Neural cell (in vitro differentiated cells): ENCODE measurements around the gene RBP5. TPM values are rescaled to one million over a fixed set of nuclear protein-coding genes. Genes with fewer than 3 reads are reported as not detected.
A peak's percentile ranks its signal among the peaks of the same experiment; 100 is the strongest.

Source experiments
- H2AFZ ChIP-seq: fragments of 200-600, 300-800 bp; sonication (generic), shearing (Covaris generic); 2 replicates; pipeline ENCODE4 v1.6.0; 2014; ENCODE audit warnings: low read depth, mild to moderate bottlenecking, antibody characterized with exemption, low read length, moderate library complexity
- H3F3A ChIP-seq: fragments of 200-600 bp; shearing (Covaris generic); 2 replicates; pipeline ENCODE4 v1.6.1; 2016; ENCODE audit warnings: mild to moderate bottlenecking, moderate library complexity, mixed read lengths, antibody characterized with exemption, low read length; ENCODE audit not compliant: insufficient read depth, poor library complexity, severe bottlenecking
- H3K27ac ChIP-seq: fragments of 200-600, 300-800 bp; sonication (generic), shearing (Covaris generic); 2 replicates; pipeline ENCODE4 v1.5.1; 2014; ENCODE audit warnings: mild to moderate bottlenecking, low read length, moderate library complexity
- H3K27me3 ChIP-seq: fragments of 300-800, 200-600 bp; sonication (generic), shearing (Covaris generic); 2 replicates; pipeline ENCODE4 v1.6.0; 2014; ENCODE audit warnings: mild to moderate bottlenecking, low read depth, low read length, moderate library complexity; ENCODE audit not compliant: insufficient read depth
- H3K36me3 ChIP-seq: fragments of 300-800, 200-600 bp; sonication (generic), shearing (Covaris generic); 2 replicates; pipeline ENCODE4 v1.5.1; 2014; ENCODE audit warnings: mild to moderate bottlenecking, antibody characterized with exemption, low read length, moderate library complexity; ENCODE audit not compliant: insufficient read depth
- H3K4me2 ChIP-seq: fragments of 300-800, 200-600 bp; sonication (generic), shearing (Covaris generic); 2 replicates; pipeline ENCODE4 v1.6.0; 2014; ENCODE audit warnings: mild to moderate bottlenecking, low read length
- H3K4me3 ChIP-seq: fragments of 300-800, 200-600 bp; sonication (generic), shearing (Covaris generic); 2 replicates; pipeline ENCODE4 v1.5.1; 2014; ENCODE audit warnings: mild to moderate bottlenecking, low read length, moderate library complexity
- H3K79me2 ChIP-seq: fragments of 200-600 bp; shearing (Covaris generic); replicated peaks from 2 replicates; pipeline ENCODE4 v1.6.0; 2014; ENCODE audit warnings: mild to moderate bottlenecking, low read length, moderate library complexity; ENCODE audit not compliant: insufficient read depth
- H3K9ac ChIP-seq: fragments of 300-800, 200-600 bp; sonication (generic), shearing (Covaris generic); 2 replicates; pipeline ENCODE4 v1.6.1; 2016; ENCODE audit warnings: mild to moderate bottlenecking, low read length, mixed read lengths
- H3K9me2 ChIP-seq: fragments of 200-600 bp; shearing (Covaris generic); 2 replicates; pipeline ENCODE4 v1.6.1; 2016; ENCODE audit warnings: mild to moderate bottlenecking, low read length, mixed read lengths; ENCODE audit not compliant: insufficient read depth
- H3K9me3 ChIP-seq: fragments of 200-600, 300-800 bp; sonication (generic), shearing (Covaris generic); 2 replicates; pipeline ENCODE4 v1.6.1; 2016; ENCODE audit warnings: mild to moderate bottlenecking, mixed run types, low read length, moderate library complexity, mixed read lengths
- H4K20me1 ChIP-seq: fragments of 200-600 bp; shearing (Covaris generic); 2 replicates; pipeline ENCODE4 v1.6.1; 2016; ENCODE audit warnings: mild to moderate bottlenecking, mixed run types; ENCODE audit not compliant: insufficient read depth
- EP300 ChIP-seq: fragments of 450-650 bp; conservative IDR thresholded peaks from 2 replicates; pipeline ENCODE4 v1.6.1; 2014; ENCODE audit warnings: antibody characterized with exemption, mild to moderate bottlenecking, moderate library complexity; ENCODE audit not compliant: poor library complexity, severe bottlenecking
- EZH2 ChIP-seq: fragments of 200-600, 300-800 bp; shearing (Covaris generic), sonication (generic); IDR thresholded peaks from 2 replicates; pipeline ENCODE4 v1.6.1; 2014; ENCODE audit warnings: antibody characterized with exemption, low read length, borderline replicate concordance, mild to moderate bottlenecking; ENCODE audit not compliant: insufficient read depth, poor library complexity, severe bottlenecking
- POLR2AphosphoS5 ChIP-seq: IDR thresholded peaks from 2 replicates; pipeline ENCODE4 v1.6.1; 2012
- SMC3 ChIP-seq: fragments of 450-650 bp; conservative IDR thresholded peaks from 2 replicates; pipeline ENCODE4 v1.6.1; 2014; ENCODE audit warnings: antibody characterized with exemption, mild to moderate bottlenecking, moderate library complexity; ENCODE audit not compliant: poor library complexity
- TAF1 ChIP-seq: IDR thresholded peaks from 2 replicates; pipeline ENCODE4 v1.6.1; 2012; ENCODE audit warnings: low read depth
- polyA plus RNA-seq: library from polyadenylated mRNA; depleted of rRNA; stranded (reverse); fragments of >200 nt; gene quantifications from 2 replicates; pipeline ENCODE4 v1.2.3, GENCODE V29; 2014
- TF ChIP-seq, protein P1 (sequence below): IDR thresholded peaks from 2 replicates; pipeline ENCODE4 v1.6.1; 2012; ENCODE audit warnings: borderline replicate concordance
- TF ChIP-seq, protein P2 (sequence below): fragments of 450-650 bp; IDR thresholded peaks from 2 replicates; pipeline ENCODE4 v1.5.1; 2014; ENCODE audit warnings: antibody characterized with exemption, mild to moderate bottlenecking, moderate library complexity; ENCODE audit not compliant: poor library complexity, severe bottlenecking

Gene RBP5
- polyA plus RNA-seq, 1 donor from 2014 or later = 1.9 TPM

DNA sequence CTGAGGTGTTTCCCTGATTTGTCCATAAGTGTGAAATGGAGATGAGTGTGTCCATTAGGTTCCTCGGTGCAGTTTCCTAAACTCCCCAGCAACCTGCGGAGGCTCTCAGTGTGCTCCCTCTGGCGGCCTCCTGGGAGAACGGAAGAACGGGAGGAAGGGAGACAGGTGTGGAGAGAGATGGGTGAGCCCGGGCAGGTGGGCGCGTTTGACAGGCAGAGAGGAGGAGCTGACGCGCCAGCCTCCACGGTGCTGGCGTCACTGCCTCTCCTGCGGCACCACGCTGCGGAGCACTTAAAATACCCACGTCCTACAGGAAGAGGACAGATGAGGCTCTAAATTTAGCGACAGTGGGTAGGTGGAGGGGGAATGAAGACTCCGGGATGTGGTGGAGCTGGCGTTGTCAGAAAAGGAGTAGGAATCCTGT lies 34.0 kb upstream of the RBP5 start:
- Histone ChIP-seq H3K4me3 (no peak overlapping the region), H3K36me3 (no peaks in the 10 kb centered on the region), H3K9me3 (no peaks in the 10 kb centered on the region), H2AFZ (no peak overlapping the region), H3F3A (no peaks in the 10 kb centered on the region), H3K27ac (no peak overlapping the region), H4K20me1 (no peaks in the 10 kb centered on the region), H3K9me2 (no peaks in the 10 kb centered on the region), H3K9ac (no peak overlapping the region), H3K4me2 (no peak overlapping the region), H3K79me2 (no peaks in the 10 kb centered on the region), H3K27me3 (no peaks in the 10 kb centered on the region)
- TF ChIP-seq, protein P1, sequence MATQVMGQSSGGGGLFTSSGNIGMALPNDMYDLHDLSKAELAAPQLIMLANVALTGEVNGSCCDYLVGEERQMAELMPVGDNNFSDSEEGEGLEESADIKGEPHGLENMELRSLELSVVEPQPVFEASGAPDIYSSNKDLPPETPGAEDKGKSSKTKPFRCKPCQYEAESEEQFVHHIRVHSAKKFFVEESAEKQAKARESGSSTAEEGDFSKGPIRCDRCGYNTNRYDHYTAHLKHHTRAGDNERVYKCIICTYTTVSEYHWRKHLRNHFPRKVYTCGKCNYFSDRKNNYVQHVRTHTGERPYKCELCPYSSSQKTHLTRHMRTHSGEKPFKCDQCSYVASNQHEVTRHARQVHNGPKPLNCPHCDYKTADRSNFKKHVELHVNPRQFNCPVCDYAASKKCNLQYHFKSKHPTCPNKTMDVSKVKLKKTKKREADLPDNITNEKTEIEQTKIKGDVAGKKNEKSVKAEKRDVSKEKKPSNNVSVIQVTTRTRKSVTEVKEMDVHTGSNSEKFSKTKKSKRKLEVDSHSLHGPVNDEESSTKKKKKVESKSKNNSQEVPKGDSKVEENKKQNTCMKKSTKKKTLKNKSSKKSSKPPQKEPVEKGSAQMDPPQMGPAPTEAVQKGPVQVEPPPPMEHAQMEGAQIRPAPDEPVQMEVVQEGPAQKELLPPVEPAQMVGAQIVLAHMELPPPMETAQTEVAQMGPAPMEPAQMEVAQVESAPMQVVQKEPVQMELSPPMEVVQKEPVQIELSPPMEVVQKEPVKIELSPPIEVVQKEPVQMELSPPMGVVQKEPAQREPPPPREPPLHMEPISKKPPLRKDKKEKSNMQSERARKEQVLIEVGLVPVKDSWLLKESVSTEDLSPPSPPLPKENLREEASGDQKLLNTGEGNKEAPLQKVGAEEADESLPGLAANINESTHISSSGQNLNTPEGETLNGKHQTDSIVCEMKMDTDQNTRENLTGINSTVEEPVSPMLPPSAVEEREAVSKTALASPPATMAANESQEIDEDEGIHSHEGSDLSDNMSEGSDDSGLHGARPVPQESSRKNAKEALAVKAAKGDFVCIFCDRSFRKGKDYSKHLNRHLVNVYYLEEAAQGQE = no peak
- TF ChIP-seq, protein P2, sequence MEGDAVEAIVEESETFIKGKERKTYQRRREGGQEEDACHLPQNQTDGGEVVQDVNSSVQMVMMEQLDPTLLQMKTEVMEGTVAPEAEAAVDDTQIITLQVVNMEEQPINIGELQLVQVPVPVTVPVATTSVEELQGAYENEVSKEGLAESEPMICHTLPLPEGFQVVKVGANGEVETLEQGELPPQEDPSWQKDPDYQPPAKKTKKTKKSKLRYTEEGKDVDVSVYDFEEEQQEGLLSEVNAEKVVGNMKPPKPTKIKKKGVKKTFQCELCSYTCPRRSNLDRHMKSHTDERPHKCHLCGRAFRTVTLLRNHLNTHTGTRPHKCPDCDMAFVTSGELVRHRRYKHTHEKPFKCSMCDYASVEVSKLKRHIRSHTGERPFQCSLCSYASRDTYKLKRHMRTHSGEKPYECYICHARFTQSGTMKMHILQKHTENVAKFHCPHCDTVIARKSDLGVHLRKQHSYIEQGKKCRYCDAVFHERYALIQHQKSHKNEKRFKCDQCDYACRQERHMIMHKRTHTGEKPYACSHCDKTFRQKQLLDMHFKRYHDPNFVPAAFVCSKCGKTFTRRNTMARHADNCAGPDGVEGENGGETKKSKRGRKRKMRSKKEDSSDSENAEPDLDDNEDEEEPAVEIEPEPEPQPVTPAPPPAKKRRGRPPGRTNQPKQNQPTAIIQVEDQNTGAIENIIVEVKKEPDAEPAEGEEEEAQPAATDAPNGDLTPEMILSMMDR = peak; percentile 18

GRCh38 chr12:7161811-7162210 lies 33.1 kb upstream of the RBP5 start:
- Histone ChIP-seq H3K4me2 (no peak overlapping the region), H3K79me2 (no peaks in the 10 kb centered on the region), H3K9ac (no peak overlapping the region), H3K36me3 (no peaks in the 10 kb centered on the region), H2AFZ (no peak overlapping the region), H4K20me1 (no peaks in the 10 kb centered on the region), H3K4me3 (no peak overlapping the region), H3F3A (no peaks in the 10 kb centered on the region), H3K27ac (no peak overlapping the region), H3K9me3 (no peaks in the 10 kb centered on the region), H3K27me3 (no peaks in the 10 kb centered on the region), H3K9me2 (no peaks in the 10 kb centered on the region)
- no peak for TF ChIP-seq POLR2AphosphoS5
- no peak for TF ChIP-seq EZH2
- TF ChIP-seq, protein P1 = no peak
- no peak for TF ChIP-seq TAF1
- no peak for TF ChIP-seq EP300
- TF ChIP-seq SMC3 = no peak
